Measurements from ENCODE around the gene OTOP1.
"Not testable (repeated sequence)": the region's sequence is repeated elsewhere in the genome, so short reads cannot be mapped to it uniquely, and the experiment has no call there.

The OTOP1 gene, protein sequence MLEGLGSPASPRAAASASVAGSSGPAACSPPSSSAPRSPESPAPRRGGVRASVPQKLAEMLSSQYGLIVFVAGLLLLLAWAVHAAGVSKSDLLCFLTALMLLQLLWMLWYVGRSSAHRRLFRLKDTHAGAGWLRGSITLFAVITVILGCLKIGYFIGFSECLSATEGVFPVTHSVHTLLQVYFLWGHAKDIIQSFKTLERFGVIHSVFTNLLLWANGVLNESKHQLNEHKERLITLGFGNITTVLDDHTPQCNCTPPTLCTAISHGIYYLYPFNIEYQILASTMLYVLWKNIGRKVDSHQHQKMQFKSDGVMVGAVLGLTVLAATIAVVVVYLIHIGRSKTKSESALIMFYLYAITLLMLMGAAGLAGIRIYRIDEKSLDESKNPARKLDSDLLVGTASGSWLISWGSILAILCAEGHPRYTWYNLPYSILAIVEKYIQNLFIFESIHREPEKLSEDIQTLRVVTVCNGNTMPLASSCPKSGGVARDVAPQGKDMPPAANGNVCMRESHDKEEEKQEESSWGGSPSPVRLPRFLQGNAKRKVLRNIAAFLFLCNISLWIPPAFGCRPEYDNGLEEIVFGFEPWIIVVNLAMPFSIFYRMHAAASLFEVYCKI

GRCh38 chr4:4226606-4227438, at the start of gene OTOP1:
OTOP1 (minus strand) TSS chr4:4226929; CDS start chr4:4226864, 65 bp downstream.
- no peak for DNase-seq

DNA sequence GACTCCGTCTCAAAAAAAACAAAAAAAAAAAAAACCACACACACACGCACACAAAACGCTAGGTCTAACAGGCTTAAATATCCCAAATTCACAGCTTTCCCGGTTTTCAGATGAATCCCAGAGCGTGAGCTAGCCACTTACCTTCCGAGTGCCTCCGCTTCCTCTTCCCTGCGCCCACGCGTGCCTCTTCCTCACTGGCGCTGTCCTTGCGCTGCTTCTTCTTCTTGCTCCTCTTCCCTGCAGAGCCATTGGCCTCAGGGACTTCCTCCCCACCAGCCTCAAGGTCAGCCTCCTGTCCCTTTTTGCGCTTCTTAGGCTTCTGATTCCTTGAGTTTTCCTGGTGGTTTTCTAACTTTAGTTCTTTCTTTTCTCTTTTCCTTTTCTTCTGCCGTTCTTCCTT, 47.5 kb upstream of the OTOP1 start:
- DNase-seq, result no peak

GRCh38 chr4:4271912-4272311, 45.2 kb upstream of the OTOP1 start:
- no peak for DNase-seq

DNA sequence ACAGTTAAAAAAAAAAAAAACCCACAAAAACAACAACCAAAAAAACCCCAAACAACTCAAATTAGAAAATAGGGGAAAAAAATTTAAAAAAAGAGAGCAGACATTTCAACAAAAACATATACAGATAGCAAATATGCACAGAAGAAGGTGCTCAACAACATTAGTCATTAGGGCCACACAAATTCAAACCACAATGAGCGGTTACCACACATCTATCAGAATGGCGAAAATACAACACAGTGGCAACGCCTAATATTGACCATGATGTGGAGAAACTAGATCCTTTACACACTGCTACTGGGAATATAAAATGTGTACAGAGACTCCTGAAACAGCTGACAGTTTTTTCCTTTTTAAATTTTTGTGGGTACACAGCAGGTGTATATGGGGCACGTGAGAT, 43.8 kb upstream of the OTOP1 start:
- DNase-seq, result no peak

- peak in 1 of 2 donors; percentile 9 for DNase-seq
Observed at GRCh38 chr4:4269856-4270255, 43.1 kb upstream of the OTOP1 start.

- peak in 1 of 2 donors; percentile 16 for DNase-seq
Observed at GRCh38 chr4:4269331-4269731, 42.6 kb upstream of the OTOP1 start.

- no peak for DNase-seq
Observed at GRCh38 chr4:4268776-4269175, 42.0 kb upstream of the OTOP1 start.

- no peak for DNase-seq
Observed at GRCh38 chr4:4267981-4268380, 41.3 kb upstream of the OTOP1 start.

DNA sequence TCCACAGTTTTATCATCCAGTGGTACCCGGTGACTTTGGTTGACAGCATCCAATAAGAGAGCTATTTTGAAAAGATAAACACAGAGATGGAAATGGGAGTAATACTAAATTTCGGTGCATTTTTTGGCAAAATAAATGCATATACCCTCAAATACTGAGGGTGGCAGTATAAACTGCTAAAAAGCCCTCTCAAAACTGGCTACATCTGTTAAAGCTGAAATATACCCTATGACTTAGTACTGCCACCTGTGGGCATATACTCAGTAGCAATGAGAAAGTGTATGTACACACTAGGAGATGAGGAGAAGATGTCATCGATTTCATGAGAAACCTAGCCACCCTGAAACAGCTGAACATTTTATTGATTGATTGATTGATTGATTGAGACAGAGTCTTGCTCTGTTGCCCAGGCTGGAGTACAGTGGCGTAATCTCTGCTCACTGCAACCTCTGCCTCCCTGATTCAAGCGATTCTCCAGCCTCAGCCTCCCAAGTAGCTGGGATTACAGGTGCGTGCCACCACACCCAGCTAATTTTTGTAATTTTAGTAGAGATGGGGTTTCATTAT, 33.5 kb upstream of the OTOP1 start:
- peak in 1 of 2 donors; percentile 11 for DNase-seq

DNA sequence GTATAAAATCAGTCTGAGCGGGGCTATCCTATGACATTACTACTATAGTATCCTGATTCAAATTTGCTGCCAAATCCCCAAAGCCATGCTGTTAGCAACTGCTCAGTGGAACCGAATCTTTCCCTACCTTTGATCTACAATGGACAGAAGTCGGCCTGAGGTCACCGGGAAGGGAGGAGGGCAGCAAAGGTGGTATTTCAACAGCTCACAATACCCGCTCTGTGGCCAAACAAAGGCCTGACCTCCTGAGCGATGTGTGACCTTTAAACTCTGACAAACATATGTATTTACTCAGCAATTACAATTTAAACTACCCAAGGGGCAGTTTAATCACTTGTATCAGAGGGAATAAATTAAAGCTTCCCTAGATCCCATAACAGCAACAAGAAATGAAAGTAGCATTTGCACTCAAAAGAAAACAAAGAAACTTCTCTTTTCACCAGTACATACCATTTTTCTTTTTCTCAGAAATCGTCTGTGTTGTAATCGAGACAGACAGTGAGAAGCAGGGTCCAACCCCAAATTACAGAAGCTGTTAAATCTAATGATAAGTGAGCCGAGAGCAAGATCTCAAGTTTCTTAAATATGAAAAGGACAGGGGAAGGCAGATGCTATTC, 32.9 kb upstream of the OTOP1 start:
- no peak for DNase-seq

- not testable (repeated sequence) for DNase-seq
Observed at GRCh38 chr4:4257705-4258104, 31.0 kb upstream of the OTOP1 start.

DNA sequence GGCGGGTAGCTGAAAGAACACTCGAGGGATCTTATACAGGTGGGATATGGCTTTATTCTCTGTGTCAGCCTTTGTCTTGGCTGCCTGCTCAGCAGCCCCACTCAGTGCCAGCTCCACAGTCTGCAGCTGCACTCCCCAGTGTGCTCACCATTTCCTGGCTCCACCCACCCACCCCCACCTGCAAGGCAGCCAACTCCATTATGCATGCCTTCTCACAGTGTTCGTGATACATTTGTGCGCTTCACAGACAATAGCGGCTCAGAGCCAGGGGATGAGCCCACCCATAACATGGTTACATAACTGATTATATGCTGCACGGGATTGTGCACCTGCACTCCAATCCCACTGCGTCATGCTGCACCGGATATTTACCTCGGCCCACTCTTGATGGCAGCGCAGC, 30.1 kb upstream of the OTOP1 start:
- DNase-seq, result no peak

GRCh38 chr4:4254666-4255065, 27.9 kb upstream of the OTOP1 start:
- no peak for DNase-seq

DNA sequence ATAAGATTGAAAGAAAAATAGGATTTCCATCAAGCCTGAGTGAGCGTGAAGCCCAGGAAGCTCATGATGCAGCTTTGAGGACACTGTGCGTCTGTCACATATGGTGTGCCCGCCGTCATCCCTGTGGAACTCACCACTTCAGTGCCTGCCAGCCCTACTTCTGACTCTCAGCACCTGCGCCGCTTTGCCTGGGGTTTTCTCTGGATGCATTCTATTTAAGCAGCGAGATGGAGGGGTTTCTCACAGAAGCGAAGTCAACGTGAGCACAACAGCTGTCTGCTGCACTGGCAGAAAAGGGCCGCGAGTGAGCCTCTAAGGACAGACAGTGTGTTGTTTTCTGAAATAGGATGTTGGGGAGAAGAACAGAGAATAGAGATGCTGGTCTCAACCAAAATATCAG, 27.5 kb upstream of the OTOP1 start:
- no peak for DNase-seq

DNA sequence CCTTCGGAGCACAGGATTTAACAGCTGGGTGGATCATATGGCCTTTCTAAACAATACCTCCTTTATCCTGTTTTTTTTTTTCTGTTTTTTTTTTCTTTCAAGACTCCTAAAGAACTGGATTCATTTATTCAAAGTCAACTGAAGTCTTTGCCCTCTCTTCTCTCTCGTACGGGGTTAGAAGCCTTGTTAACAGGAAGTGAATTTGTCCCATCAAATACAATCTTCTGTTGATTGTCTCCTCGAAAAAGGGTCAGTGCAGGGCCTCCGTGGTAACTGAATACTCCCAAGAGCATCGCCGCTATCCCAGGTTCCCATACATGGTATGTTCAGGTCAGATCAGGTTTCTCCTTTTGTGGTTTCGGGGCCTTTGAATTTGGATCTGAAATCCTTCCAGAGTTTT, 23.1 kb upstream of the OTOP1 start:
- DNase-seq, result no peak

DNA sequence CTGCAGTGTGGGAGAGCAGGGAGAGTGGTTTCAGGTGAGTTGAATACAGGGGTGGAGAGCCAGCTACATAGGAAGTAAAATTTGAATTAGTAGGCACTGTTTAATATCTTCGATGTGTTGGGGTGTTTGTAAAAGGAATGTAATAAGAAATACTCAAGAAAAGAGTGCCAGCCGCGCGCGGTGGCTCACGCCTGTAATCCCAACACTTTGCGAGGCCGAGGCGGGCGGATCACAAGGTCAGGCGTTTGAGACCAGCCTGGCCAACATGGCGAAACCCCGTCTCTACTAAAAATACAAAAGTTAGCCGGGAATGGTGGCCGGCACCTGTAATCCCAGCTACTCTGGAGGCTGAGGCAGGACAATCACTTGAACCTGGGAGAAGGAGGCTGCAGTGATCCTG, 22.6 kb upstream of the OTOP1 start:
- not testable (repeated sequence) for DNase-seq

DNA sequence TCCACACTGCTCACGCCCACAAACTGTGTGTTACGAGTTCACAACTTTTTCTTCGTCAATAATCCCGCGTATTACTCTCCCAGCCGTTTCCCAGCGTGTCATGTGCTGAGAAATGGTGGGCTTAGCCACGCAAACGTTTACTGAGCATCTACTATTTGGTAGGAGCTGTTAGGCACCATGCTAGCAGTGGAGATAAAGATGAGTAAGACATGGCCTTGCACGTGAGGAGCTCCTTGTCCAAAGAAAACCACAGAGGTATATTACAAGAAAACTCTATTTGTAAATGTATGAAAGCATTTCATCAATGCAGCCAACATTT, 22.1 kb upstream of the OTOP1 start:
- no peak for DNase-seq

DNA sequence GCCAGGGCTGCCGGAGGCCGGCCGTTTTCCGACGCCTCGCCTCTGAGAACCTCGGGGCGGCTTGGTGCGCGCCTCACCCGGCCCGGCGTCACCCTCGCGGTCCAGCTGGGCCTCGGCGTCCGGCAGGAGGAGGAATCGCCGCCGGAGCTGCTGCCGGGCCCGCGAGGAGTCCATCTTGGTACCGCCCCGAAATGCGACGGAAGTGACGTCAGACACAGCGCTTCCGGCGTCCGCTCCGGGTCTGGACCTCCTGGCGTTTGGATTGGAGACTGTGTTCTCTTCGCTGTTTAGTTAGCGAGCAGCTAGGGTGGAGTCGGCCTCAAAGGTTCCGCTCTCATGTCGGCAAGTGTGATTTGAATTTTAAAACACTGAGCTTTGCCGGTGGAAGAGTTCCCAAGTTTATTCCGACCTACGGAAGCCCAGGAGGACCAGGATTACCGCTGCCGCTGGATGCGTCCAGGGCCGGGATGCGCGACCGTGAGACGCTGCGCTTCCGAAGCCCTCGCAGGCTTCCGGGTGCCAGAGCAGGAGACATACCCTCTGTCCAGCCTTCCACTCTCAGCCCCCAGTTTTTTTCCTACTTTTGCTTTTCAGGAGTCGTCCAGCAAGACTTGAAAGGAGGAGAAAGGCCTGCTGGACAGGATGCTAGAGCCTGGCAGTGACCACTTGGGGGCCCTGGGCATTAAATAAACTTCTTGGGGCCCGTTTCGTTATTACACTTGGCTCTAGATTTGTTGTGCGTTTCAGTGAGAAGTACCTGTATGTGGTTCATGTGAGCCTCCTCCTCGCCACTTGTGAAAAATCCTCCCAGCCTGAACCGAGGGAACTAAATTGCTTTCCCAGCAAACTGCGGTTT, 21.5 kb upstream of the OTOP1 start, which contains the start of gene TMEM128:
Gene TMEM128, minus strand, starts transcription at position 195 of the 856 bp plus-strand sequence. Its CDS starts 21 bp downstream, at position 174.
- DNase-seq, result peak; percentile 86 to 90

- DNase-seq, result no peak
Observed at GRCh38 chr4:4247696-4248028, 20.9 kb upstream of the OTOP1 start.

GRCh38 chr4:4245172-4245571, 18.4 kb upstream of the OTOP1 start:
- no peak for DNase-seq

GRCh38 chr4:4239551-4239950, 12.8 kb upstream of the OTOP1 start:
- not testable (repeated sequence) for DNase-seq

- DNase-seq, result no peak
Observed at GRCh38 chr4:4233610-4234009, 6.9 kb upstream of the OTOP1 start.

Data from activated CD4-positive, alpha-beta T cell treated with anti-CD3 and anti-CD28 coated beads for 4 hours (primary cell).